ENCODE measurements around the gene SEMA6A. TPM values are rescaled to one million over a fixed set of nuclear protein-coding genes. Genes with fewer than 3 reads are reported as not detected.
"Not testable (repeated sequence)": the region's sequence is repeated elsewhere in the genome, so short reads cannot be mapped to it uniquely, and the experiment has no call there.

SEMA6A gene
- total RNA-seq, 3 donors from 2014 or later, result 33.9 to 40.3 (median 35.6) TPM

- H3K27ac ChIP-seq, result no peak overlapping the region
- no peaks in the 10 kb centered on the region for H3K4me1 ChIP-seq
- H3K36me3 ChIP-seq, result no peaks in the 10 kb centered on the region
- DNase-seq (ENCODE audit: low spot score in 2 of 2), result no peak
- no peaks in the 10 kb centered on the region for H3K9me3 ChIP-seq
- no peak overlapping the region for H3K4me3 ChIP-seq
- intact Hi-C loops (cut with DNase I; ENCODE audit: low total_unique reads), result loop anchor here (10.0 kb wide), 1 partner anchor 1370 kb away; no protein-coding TSS in a partner anchor
- TF ChIP-seq CTCF (IDR thresholded peaks at IDR 0.05) (no peak), POLR2A (IDR thresholded peaks at IDR 0.05) (no peak), POLR2AphosphoS5 (IDR thresholded peaks at IDR 0.05) (no peak)
- no peaks in the 10 kb centered on the region for H3K27me3 ChIP-seq
Measured at GRCh38 chr5:116554764-116555163, 19.9 kb downstream of the SEMA6A start.

GRCh38 chr5:116553366-116553765 is 21.3 kb downstream of the SEMA6A start:
- no peak for TF ChIP-seq CTCF (IDR thresholded peaks at IDR 0.05)
- no peak for TF ChIP-seq POLR2A (IDR thresholded peaks at IDR 0.05)
- TF ChIP-seq POLR2AphosphoS5 (IDR thresholded peaks at IDR 0.05), result no peak
- no peaks in the 10 kb centered on the region for H3K9me3 ChIP-seq
- intact Hi-C loops (cut with DNase I; ENCODE audit: low total_unique reads), result loop anchor here (10.0 kb wide), 1 partner anchor 1369 kb away; no protein-coding TSS in a partner anchor
- no peaks in the 10 kb centered on the region for H3K4me1 ChIP-seq
- no peaks in the 10 kb centered on the region for H3K36me3 ChIP-seq
- DNase-seq (ENCODE audit: low spot score in 2 of 2), result no peak
- no peak overlapping the region for H3K4me3 ChIP-seq
- H3K27ac ChIP-seq, result no peak overlapping the region
- no peaks in the 10 kb centered on the region for H3K27me3 ChIP-seq

GRCh38 chr5:116550082-116550481 is 24.5 kb downstream of the SEMA6A start:
- Histone ChIP-seq H3K4me1 (no peaks in the 10 kb centered on the region), H3K36me3 (no peaks in the 10 kb centered on the region), H3K27ac (no peak overlapping the region), H3K27me3 (no peaks in the 10 kb centered on the region), H3K4me3 (no peak overlapping the region), H3K9me3 (peaks cover 14 to 16% of the 10 kb centered on the region in 2 donors)
- TF ChIP-seq CTCF (IDR thresholded peaks at IDR 0.05) (no peak), POLR2A (IDR thresholded peaks at IDR 0.05) (no peak), POLR2AphosphoS5 (IDR thresholded peaks at IDR 0.05) (no peak)
- intact Hi-C loops (cut with DNase I; ENCODE audit: low total_unique reads), result loop anchor here (10.0 kb wide), 1 partner anchor 1365 kb away; no protein-coding TSS in a partner anchor
- DNase-seq (ENCODE audit: low spot score in 2 of 2), result no peak

GRCh38 chr5:116546743-116547124 is 27.9 kb downstream of the SEMA6A start:
- Histone ChIP-seq H3K27ac (no peak overlapping the region), H3K4me3 (no peak overlapping the region), H3K4me1 (no peaks in the 10 kb centered on the region), H3K9me3 (peaks cover 15 to 18% of the 10 kb centered on the region in 2 donors), H3K27me3 (no peaks in the 10 kb centered on the region), H3K36me3 (no peaks in the 10 kb centered on the region)
- no peak for TF ChIP-seq POLR2AphosphoS5 (IDR thresholded peaks at IDR 0.05)
- no peak for TF ChIP-seq POLR2A (IDR thresholded peaks at IDR 0.05)
- no peak for TF ChIP-seq CTCF (IDR thresholded peaks at IDR 0.05)
- intact Hi-C loops (cut with DNase I; ENCODE audit: low total_unique reads), result no loop called here
- DNase-seq (ENCODE audit: low spot score in 2 of 2), result no peak

- TF ChIP-seq POLR2A (IDR thresholded peaks at IDR 0.05), result no peak
- TF ChIP-seq CTCF (IDR thresholded peaks at IDR 0.05), result no peak
- TF ChIP-seq POLR2AphosphoS5 (IDR thresholded peaks at IDR 0.05), result no peak
- no peaks in the 10 kb centered on the region for H3K36me3 ChIP-seq
- intact Hi-C loops (cut with DNase I; ENCODE audit: low total_unique reads), result no loop called here
- H3K9me3 ChIP-seq, result peaks cover 15 to 18% of the 10 kb centered on the region in 2 donors
- H3K4me1 ChIP-seq, result no peaks in the 10 kb centered on the region
- no peak overlapping the region for H3K4me3 ChIP-seq
- H3K27me3 ChIP-seq, result no peaks in the 10 kb centered on the region
- H3K27ac ChIP-seq, result no peak overlapping the region
- DNase-seq (ENCODE audit: low spot score in 2 of 2), result no peak
Measured at GRCh38 chr5:116546033-116546742, 28.4 kb downstream of the SEMA6A start.

GRCh38 chr5:116545465-116545864 is 29.2 kb downstream of the SEMA6A start:
- H3K36me3 ChIP-seq; intact Hi-C loops (cut with DNase I; ENCODE audit: low total_unique reads); H3K27ac ChIP-seq; DNase-seq (ENCODE audit: low spot score in 2 of 2); H3K4me3 ChIP-seq; H3K4me1 ChIP-seq; H3K27me3 ChIP-seq: not testable (repeated sequence)
- peaks cover 15 to 18% of the 10 kb centered on the region in 2 donors for H3K9me3 ChIP-seq

Measured in breast epithelium (tissue), 4 donors.